HepG2 (cell line): ENCODE measurements around the gene FOSB. TPM values are rescaled to one million over a fixed set of nuclear protein-coding genes. Genes with fewer than 3 reads are reported as not detected.
A peak's percentile ranks its signal among the peaks of the same experiment; 100 is the strongest.

Experiments used
- ARID5B ChIP-seq: IDR thresholded peaks from 2 replicates; pipeline ENCODE4 v1.4.0; 2020; ENCODE audit warnings: mild to moderate bottlenecking, missing genetic modification reagents
- ESRRA ChIP-seq: sonication (generic); formaldehyde crosslinking; IDR thresholded peaks from 2 replicates; pipeline ENCODE4 v1.5.1; 2020; ENCODE audit warnings: mild to moderate bottlenecking, low read depth, missing genetic modification reagents
- FOXJ3 ChIP-seq: sonication (generic); formaldehyde crosslinking; IDR thresholded peaks from 2 replicates; pipeline ENCODE4 v1.4.0; 2020; ENCODE audit warnings: missing genetic modification reagents, mild to moderate bottlenecking, borderline replicate concordance
- HIC2 ChIP-seq: sonication (generic); formaldehyde crosslinking; IDR thresholded peaks from 2 replicates; pipeline ENCODE4 v1.9.0; 2022; ENCODE audit warnings: low read depth, missing genetic modification reagents
- HMGXB4 ChIP-seq, 2 experiments: sonication (generic) in 1 of 2; formaldehyde crosslinking in 1 of 2; IDR thresholded peaks; 2 replicates each; pipeline versions ENCODE4 v1.4.0 to v1.6.1; 2018 to 2020; ENCODE audit warnings: missing genetic modification reagents in 2 of 2, borderline replicate concordance in 1 of 2, low read depth in 1 of 2, mild to moderate bottlenecking in 1 of 2, missing biosample characterization in 1 of 2
- HNRNPL ChIP-seq: fragments of 200-400 bp; formaldehyde crosslinking; IDR thresholded peaks from 2 replicates; pipeline ENCODE4 v1.6.1; 2017; ENCODE audit warnings: mild to moderate bottlenecking, low read depth, low read length
- ISX ChIP-seq: sonication (generic); formaldehyde crosslinking; conservative IDR thresholded peaks from 2 replicates; pipeline ENCODE4 v1.5.0; 2020; ENCODE audit warnings: missing genetic modification reagents
- PHF21A ChIP-seq: sonication (generic); formaldehyde crosslinking; IDR thresholded peaks from 2 replicates; pipeline ENCODE4 v1.5.0; 2020; ENCODE audit warnings: mild to moderate bottlenecking, missing genetic modification reagents
- PTBP1 ChIP-seq: fragments of 200-400 bp; formaldehyde crosslinking; IDR thresholded peaks from 2 replicates; pipeline ENCODE4 v1.6.1; 2018; ENCODE audit warnings: low read length, low read depth; ENCODE audit not compliant: poor library complexity, severe bottlenecking
- SRF ChIP-seq: IDR thresholded peaks from 2 replicates; pipeline ENCODE4 v1.6.1; 2011; ENCODE audit warnings: mild to moderate bottlenecking, low read depth, low read length, moderate library complexity
- ZC3H13 ChIP-seq: sonication (generic); formaldehyde crosslinking; IDR thresholded peaks from 2 replicates; pipeline ENCODE4 v1.8.1; 2023; ENCODE audit warnings: mild to moderate bottlenecking, missing genetic modification reagents, moderate library complexity
- ZNF12 ChIP-seq: sonication (generic); formaldehyde crosslinking; IDR thresholded peaks from 2 replicates; pipeline ENCODE4 v1.5.0; 2020; ENCODE audit warnings: missing genetic modification reagents
- ZNF280D ChIP-seq: sonication (generic); formaldehyde crosslinking; IDR thresholded peaks from 2 replicates; pipeline ENCODE4 v1.5.1; 2020; ENCODE audit warnings: mild to moderate bottlenecking, missing genetic modification reagents
- ZNF510 ChIP-seq: sonication (generic); formaldehyde crosslinking; IDR thresholded peaks from 2 replicates; pipeline ENCODE4 v1.4.0; 2020; ENCODE audit warnings: low read depth, mild to moderate bottlenecking, missing genetic modification reagents
- ZNF784 ChIP-seq: sonication (generic); formaldehyde crosslinking; IDR thresholded peaks from 2 replicates; pipeline ENCODE4 v1.5.1; 2020; ENCODE audit warnings: missing genetic modification reagents, mild to moderate bottlenecking, borderline replicate concordance
- polyA plus RNA-seq, 8 experiments: library from polyadenylated mRNA; depleted of rRNA in 3 of 8; stranded (reverse) in 7 of 8; unstranded in 1 of 8; fragments of >200 nt; fragmentation: Illumina TruSeq in 4 of 8; extraction: Trizol in 4 of 8; gene quantifications; 2 replicates each; pipeline versions ENCODE4 v1.2.1 to v1.2.3, GENCODE V29; 2011 to 2016; ENCODE audit warnings: low read depth in 4 of 8, missing spikeins in 1 of 8, mixed read lengths in 1 of 8; ENCODE audit not compliant: insufficient read depth in 1 of 8
- total RNA-seq, 5 experiments: library from RNA; depleted of rRNA; stranded (reverse); fragments of >200 nt; fragmentation: Illumina TruSeq; extraction: Trizol; gene quantifications; 2 replicates each; pipeline ENCODE4 v1.2.3, GENCODE V29; 2016; ENCODE audit warnings: low read depth in 1 of 5

FOSB gene
- total and polyA plus RNA-seq, 2 of the 13 experiments (the other 11 are each of a cell fraction or from before 2014, with no cell fraction given), result 2.8 to 6.0 TPM

GRCh38 chr19:45469132-45469944 is 1.5 kb downstream of the FOSB start (continued):
- 0 out of 2 replicates have a peak, but pooled peaks have one; percentile 63 for TF ChIP-seq ESRRA (CRISPR knock-in tag)
- TF ChIP-seq ZC3H13 (CRISPR knock-in tag), result no peak
- peak; percentile 64 to 88 for TF ChIP-seq HMGXB4 (CRISPR knock-in tag; IDR thresholded peaks at IDR 0.05; ENCODE audit: borderline replicate concordance in 1 of 2, low read depth in 1 of 2)
- peak; percentile 51; the same call in 1 of the 2 replicates for TF ChIP-seq SRF
- TF ChIP-seq ZNF510, result no peak
- TF ChIP-seq HNRNPL, result no peak
- peak; percentile 46 for TF ChIP-seq ARID5B
- no peak for TF ChIP-seq PTBP1
- TF ChIP-seq ISX (CRISPR knock-in tag), result no peak
- no peak for TF ChIP-seq HIC2 (CRISPR knock-in tag)
- no peak for TF ChIP-seq ZNF280D
- TF ChIP-seq FOXJ3 (CRISPR knock-in tag), result no peak
- peak; percentile 96 for TF ChIP-seq PHF21A
- TF ChIP-seq ZNF12 (CRISPR knock-in tag), result no peak
- no peak for TF ChIP-seq ZNF784 (CRISPR knock-in tag)
